ENCODE data around the gene IL17RB.

DNA sequence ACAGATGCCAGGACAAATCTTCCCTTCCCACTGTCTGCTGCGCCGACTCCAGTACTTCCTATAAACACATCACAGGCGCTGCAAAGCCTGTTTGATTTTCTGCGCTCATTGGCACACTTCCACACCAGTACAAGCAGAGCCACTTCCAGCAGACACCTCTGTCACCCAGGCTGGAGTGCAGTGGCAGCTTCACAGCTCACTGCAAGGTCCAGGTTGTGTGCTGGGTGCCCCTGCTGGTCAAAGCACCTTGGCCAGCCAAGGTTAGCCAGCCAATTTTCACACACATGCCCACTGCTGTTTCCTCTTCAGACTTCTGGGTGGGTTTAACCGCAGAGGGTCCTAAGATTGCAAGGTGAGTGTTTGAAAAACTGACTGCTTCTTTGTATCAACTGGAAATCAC lies 5.1 kb upstream of the IL17RB start:
- TF ChIP-seq SIN3A (conservative IDR thresholded peaks at IDR 0.05 in 1 of 2, IDR thresholded peaks at IDR 0.05 in 1 of 2; ENCODE audit: low read depth in 1 of 2, low read length in 2 of 2): no peak
- TF ChIP-seq, protein P1, sequence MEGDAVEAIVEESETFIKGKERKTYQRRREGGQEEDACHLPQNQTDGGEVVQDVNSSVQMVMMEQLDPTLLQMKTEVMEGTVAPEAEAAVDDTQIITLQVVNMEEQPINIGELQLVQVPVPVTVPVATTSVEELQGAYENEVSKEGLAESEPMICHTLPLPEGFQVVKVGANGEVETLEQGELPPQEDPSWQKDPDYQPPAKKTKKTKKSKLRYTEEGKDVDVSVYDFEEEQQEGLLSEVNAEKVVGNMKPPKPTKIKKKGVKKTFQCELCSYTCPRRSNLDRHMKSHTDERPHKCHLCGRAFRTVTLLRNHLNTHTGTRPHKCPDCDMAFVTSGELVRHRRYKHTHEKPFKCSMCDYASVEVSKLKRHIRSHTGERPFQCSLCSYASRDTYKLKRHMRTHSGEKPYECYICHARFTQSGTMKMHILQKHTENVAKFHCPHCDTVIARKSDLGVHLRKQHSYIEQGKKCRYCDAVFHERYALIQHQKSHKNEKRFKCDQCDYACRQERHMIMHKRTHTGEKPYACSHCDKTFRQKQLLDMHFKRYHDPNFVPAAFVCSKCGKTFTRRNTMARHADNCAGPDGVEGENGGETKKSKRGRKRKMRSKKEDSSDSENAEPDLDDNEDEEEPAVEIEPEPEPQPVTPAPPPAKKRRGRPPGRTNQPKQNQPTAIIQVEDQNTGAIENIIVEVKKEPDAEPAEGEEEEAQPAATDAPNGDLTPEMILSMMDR (IDR thresholded peaks at IDR 0.05; ENCODE audit: control extremely low read depth in 1 of 3, insufficient read depth in 1 of 3, low read depth in 1 of 3, low read length in 3 of 3): peak in 2 of 3 experiments; percentile 7 to 13; a peak in 2 of 4 replicates
- TF ChIP-seq CEBPB (IDR thresholded peaks at IDR 0.05; ENCODE audit: low read depth, low read length): no peak
- no peak for TF ChIP-seq SRF (IDR thresholded peaks at IDR 0.05; ENCODE audit: low read depth, low read length)
- no peak for TF ChIP-seq HDAC2 (IDR thresholded peaks at IDR 0.05; ENCODE audit: borderline replicate concordance in 1 of 2, low read depth in 2 of 2, low read length in 2 of 2)
- no peak for TF ChIP-seq JUND (IDR thresholded peaks at IDR 0.05; ENCODE audit: low read length)
- TF ChIP-seq POLR2AphosphoS5 (IDR thresholded peaks at IDR 0.05; ENCODE audit: low read depth, low read length): no peak
- TF ChIP-seq POLR2A (IDR thresholded peaks at IDR 0.05; ENCODE audit: control extremely low read depth in 1 of 2, low read depth in 2 of 2, low read length in 2 of 2): no peak
- TF ChIP-seq, protein P2, sequence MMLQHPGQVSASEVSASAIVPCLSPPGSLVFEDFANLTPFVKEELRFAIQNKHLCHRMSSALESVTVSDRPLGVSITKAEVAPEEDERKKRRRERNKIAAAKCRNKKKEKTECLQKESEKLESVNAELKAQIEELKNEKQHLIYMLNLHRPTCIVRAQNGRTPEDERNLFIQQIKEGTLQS (IDR thresholded peaks at IDR 0.05; ENCODE audit: insufficient read depth, low read depth, low read length): no peak
- TF ChIP-seq SUZ12 (IDR thresholded peaks at IDR 0.05; ENCODE audit: low read length): no peak
- TF ChIP-seq SIRT6 (IDR thresholded peaks at IDR 0.05; ENCODE audit: low read length): no peak
- TF ChIP-seq CTBP2 (IDR thresholded peaks at IDR 0.05; ENCODE audit: borderline replicate concordance, insufficient read depth, insufficient read length, low read length): no peak
- TF ChIP-seq RFX5 (IDR thresholded peaks at IDR 0.05; ENCODE audit: borderline replicate concordance, low read depth, low read length): no peak
- no peak for TF ChIP-seq EZH2 (IDR thresholded peaks at IDR 0.05; ENCODE audit: low read depth, low read length, severe bottlenecking)
